22Rv1 (cell line): Measurements from ENCODE around the gene P3H3.

ENCODE experiments used
- H3K27ac ChIP-seq: fragments of 450-650 bp; 2 replicates; pipeline ENCODE4 v1.5.1; 2017
- ZFX ChIP-seq: fragments of 450-650 bp; IDR thresholded peaks from 2 replicates; pipeline ENCODE4 v1.6.1; 2017; ENCODE audit warnings: antibody characterized with exemption, borderline replicate concordance
- TF ChIP-seq, protein P1 (sequence below): fragments of 450-650 bp; IDR thresholded peaks from 2 replicates; pipeline ENCODE4 v1.5.1; 2017; ENCODE audit warnings: mild to moderate bottlenecking

The P3H3 gene

DNA sequence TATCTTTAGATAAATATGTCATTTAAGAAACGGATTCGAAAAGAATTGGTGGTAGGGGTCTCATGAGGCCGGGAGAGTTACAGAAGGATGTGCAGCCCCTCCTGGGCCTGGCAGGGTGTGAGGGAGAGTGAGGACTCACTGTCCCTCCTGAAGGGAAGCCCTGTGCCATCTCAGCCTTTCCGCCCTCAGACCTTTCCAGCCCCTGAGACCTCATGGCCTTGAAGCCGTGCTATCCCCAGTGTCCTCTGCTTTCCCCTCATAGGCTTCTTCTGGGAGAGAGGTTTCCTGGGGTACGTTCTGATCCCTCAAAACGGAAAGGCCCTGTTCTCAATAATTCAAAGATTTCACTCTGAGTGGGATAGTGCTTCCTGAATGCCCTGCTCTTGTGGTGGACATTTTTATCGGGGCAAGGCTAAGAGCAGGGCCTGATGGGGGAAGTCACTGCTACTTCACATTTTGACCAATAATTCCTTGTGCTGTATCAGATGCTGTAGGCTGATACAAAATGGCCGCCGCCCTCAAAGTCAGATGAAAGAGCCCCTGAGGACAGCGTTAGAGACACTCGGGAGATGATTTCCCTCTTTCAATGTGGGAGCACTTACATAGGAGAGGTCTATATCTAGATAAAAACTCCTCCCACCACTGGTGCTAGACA, 37.6 kb upstream of the P3H3 start:
- H3K27ac ChIP-seq: no peak overlapping the region

DNA sequence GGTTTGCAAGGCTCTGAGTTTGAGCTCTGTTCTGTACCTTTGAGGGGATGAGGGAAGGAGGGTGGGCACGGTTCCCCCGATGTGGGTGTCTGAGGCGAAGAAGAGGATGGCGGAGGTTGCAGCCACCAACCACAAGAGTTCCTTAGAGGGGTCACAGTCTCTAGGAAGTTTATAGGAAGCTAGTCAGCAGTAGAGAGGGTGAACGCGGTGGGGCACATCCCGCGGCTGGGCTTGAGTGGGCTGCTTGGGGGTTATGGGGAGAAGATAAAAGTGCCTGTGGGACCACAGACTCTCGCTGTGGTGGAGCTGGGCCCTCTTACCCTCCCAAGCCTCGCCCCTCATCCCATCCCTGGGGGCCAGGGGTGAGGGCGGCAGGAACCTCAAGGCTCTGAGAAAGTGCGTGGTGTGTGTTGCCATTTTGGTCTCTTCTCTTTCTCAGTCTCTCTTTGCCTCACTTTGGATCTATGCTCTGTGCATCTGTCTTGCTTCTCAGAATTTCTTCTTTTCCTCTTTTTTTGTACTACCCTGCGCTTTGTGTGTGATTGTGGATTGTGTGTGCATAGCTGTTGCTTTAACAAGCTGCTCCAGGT, 36.2 kb upstream of the P3H3 start:
- TF ChIP-seq, protein P1, sequence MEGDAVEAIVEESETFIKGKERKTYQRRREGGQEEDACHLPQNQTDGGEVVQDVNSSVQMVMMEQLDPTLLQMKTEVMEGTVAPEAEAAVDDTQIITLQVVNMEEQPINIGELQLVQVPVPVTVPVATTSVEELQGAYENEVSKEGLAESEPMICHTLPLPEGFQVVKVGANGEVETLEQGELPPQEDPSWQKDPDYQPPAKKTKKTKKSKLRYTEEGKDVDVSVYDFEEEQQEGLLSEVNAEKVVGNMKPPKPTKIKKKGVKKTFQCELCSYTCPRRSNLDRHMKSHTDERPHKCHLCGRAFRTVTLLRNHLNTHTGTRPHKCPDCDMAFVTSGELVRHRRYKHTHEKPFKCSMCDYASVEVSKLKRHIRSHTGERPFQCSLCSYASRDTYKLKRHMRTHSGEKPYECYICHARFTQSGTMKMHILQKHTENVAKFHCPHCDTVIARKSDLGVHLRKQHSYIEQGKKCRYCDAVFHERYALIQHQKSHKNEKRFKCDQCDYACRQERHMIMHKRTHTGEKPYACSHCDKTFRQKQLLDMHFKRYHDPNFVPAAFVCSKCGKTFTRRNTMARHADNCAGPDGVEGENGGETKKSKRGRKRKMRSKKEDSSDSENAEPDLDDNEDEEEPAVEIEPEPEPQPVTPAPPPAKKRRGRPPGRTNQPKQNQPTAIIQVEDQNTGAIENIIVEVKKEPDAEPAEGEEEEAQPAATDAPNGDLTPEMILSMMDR: no peak
- TF ChIP-seq ZFX: no peak
- no peak overlapping the region for H3K27ac ChIP-seq

More for the DNA sequence above, 37.6 kb upstream of the P3H3 start:
- TF ChIP-seq ZFX: no peak
- TF ChIP-seq, protein P1: no peak

DNA sequence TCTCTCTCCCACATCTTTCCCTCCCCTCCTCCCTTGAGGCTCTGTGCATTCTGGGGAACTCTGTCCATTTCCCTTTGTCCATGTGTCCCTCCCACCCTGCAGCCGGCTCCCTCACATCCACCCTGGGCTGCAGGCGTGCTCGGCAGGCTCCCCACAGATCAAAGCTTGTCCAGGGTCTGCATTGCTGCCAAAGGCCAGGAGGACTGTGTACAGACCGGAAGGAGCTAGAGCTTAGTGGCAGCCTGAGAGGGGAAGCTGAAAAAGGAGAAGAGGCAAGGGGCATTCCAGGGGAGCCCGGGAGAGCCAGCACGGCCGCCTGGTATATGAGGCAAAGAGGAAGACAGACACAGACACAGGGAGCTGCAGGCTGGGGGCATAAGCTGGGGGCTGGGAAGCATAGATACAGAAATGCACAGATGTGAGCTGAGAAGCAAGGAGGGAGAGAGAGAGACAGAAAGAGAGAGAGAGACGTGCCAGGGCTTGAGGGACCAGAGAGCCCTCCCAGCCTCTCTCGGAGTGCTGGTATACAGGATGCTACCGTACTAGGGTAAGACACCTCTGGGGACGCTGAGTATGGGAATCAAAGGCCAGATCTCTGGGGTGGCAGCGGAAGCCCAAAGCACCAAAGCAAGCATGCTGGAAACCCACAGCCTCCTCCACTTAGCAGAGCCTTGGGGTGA, 35.5 kb upstream of the P3H3 start:
- no peak overlapping the region for H3K27ac ChIP-seq
- TF ChIP-seq ZFX: no peak
- TF ChIP-seq, protein P1: no peak

DNA sequence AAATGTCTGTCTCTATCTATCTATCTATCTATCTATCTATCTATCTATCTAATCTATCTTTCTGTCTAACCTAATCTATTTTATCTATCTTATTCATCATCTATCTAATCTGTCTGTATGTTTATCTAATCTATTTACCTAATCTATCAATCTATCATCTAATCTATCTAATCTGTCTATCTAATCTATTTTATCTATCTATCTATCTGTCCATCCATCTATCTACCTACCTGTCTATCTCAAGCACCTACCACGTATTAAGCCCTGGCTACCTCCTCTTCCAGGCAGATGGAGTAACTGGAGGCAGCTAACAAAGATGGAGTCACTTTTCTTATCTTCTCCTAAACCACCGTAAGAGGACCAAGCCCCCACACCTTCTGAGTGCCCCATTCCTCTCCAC, 33.1 kb upstream of the P3H3 start:
- TF ChIP-seq, protein P1: no peak
- no peak for TF ChIP-seq ZFX
- no peak overlapping the region for H3K27ac ChIP-seq

DNA sequence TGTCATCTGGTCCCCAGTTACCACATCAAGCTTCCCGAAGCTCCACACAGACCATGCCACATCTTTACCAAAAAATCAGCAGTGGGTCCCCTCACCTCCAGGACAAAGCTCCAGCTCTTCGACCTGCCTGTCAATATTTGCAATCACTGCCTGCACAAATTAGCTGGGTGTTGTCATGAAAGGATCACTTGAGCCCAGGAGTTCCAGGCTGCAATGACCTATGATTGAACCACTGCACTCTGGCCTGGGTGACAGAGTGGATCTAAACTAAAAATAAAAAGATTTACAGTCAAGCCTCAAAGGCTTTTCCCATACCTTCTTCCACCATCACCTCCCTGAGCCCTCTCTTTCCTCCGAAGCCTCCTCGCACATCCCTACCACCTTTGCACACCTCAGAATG, 31.6 kb upstream of the P3H3 start:
- no peak for TF ChIP-seq ZFX
- TF ChIP-seq, protein P1: no peak
- H3K27ac ChIP-seq: no peak overlapping the region

DNA sequence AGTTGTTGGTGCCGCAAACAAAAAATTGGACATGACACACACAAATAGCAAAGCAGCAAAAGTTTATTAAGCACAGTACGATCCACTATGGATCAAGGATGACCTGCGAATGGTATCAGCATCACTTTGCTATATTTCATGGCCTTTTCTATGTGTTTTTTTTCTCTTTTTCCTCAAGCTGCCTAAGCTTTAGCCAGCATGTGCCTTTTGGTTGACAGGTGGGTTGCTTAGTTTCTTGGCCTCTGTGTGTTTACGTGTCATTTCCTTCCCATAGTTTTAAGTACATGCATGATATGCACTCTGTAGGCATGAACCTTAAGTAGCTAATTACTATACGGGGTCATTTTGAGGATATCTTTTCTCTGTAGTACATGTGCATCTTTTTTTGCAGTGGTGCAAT, 29.1 kb upstream of the P3H3 start:
- no peak for TF ChIP-seq ZFX
- TF ChIP-seq, protein P1: no peak
- no peak overlapping the region for H3K27ac ChIP-seq

DNA sequence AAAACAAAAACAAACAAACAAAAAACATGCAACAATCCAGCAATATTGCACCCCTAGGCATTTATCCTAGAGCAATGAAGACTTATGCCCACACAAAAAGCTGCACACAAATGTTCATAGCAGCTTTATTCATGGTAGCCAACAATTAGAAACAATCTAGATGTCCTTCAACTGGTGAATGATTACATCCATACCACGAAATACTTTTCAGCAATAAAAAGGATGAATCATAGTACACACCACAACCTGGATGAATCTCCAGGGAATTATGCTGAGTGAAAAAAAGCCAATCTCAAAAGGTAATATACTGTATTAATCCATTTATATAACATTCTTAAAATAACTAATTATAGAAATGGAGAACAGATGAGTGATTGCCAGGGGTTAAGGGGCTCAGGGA, 21.0 kb upstream of the P3H3 start:
- H3K27ac ChIP-seq: no peak overlapping the region
- TF ChIP-seq, protein P1: no peak
- TF ChIP-seq ZFX: no peak
